GM12878 (cell line): ENCODE measurements around the gene ARMC9. TPM values are rescaled to one million over a fixed set of nuclear protein-coding genes. Genes with fewer than 3 reads are reported as not detected.
A peak's percentile ranks its signal among the peaks of the same experiment; 100 is the strongest.

Experiments
- ATAC-seq: fragments of 200-7000 bp; cut with Tn5 transposase; 3 replicates; pipeline ENCODE4 v1.9.1; 2020; ENCODE audit warnings: mild to moderate bottlenecking, moderate library complexity
- BruUV-seq: library from RNA; stranded (reverse); fragments of 400-500 nt; replicated peaks from 2 replicates; lab custom pipeline; 2021; lab: Mats Ljungman, UMichigan
- CTCF ChIA-PET: fragments of 300-600 bp; sonication (Branson Sonifier 250); formaldehyde crosslinking; extraction: SDS; loops from one replicate; lab custom pipeline; 2021; ENCODE audit warnings: inconsistent platforms; lab: Yijun Ruan, JAX
- POLR2A ChIA-PET: fragments of 350-600 bp; formaldehyde crosslinking; extraction: SDS; loops from one replicate; lab custom pipeline; 2021; ENCODE audit warnings: inconsistent platforms; lab: Charles Lee
- RAD21 ChIA-PET: fragments of 300-600 bp; sonication (Branson Sonifier 250); formaldehyde crosslinking; loops from one replicate; lab custom pipeline; 2023; ENCODE audit warnings: antibody characterized with exemption; ENCODE audit not compliant: unreplicated experiment; lab: Charles Lee
- SMC1A ChIA-PET: fragments of 300-600 bp; sonication (Branson Sonifier 250); formaldehyde crosslinking; loops from one replicate; lab custom pipeline; 2023; ENCODE audit not compliant: unreplicated experiment, uncharacterized antibody; lab: Charles Lee
- DNase-seq: peaks from one replicate; pipeline ENCODE4 v3.0.0-alpha.2; 2011; ENCODE audit warnings: low read depth, low spot score
- FAIRE-seq: peaks from 3 replicates; lab custom pipeline; 2011; peaks lifted over from hg19 to GRCh38; lab: Jason Lieb, UNC
- H2AFZ ChIP-seq: 2 replicates; pipeline ENCODE4 v1.6.0; 2011; ENCODE audit warnings: low read depth, low read length, control low read depth; ENCODE audit not compliant: control insufficient read depth
- H3K27ac ChIP-seq: 2 replicates; pipeline ENCODE4 v1.5.1; 2011; ENCODE audit warnings: control low read depth; ENCODE audit not compliant: control insufficient read depth, insufficient read depth
- H3K27me3 ChIP-seq, 2 experiments: replicated peaks in 1 of 2; 2 replicates each; pipeline versions ENCODE4 v1.6.0 to v1.6.1; 2011; ENCODE audit warnings: low read length in 1 of 2; ENCODE audit not compliant: control insufficient read depth in 2 of 2, insufficient read depth in 2 of 2
- H3K36me3 ChIP-seq, 2 experiments: 2 replicates each; pipeline ENCODE4 v1.5.1; 2011; ENCODE audit warnings: low read length in 1 of 2; ENCODE audit not compliant: control insufficient read depth in 2 of 2, insufficient read depth in 2 of 2
- H3K4me1 ChIP-seq: 2 replicates; pipeline ENCODE4 v1.6.1; 2011; ENCODE audit warnings: mild to moderate bottlenecking, low read length, moderate library complexity, mixed read lengths; ENCODE audit not compliant: control insufficient read depth, insufficient read depth
- H3K4me2 ChIP-seq: 2 replicates; pipeline ENCODE4 v1.6.0; 2011; ENCODE audit warnings: control low read depth; ENCODE audit not compliant: control insufficient read depth, insufficient read depth
- H3K4me3 ChIP-seq: fragments of 200-600 bp; sonication (generic); 2 replicates; pipeline ENCODE4 v1.5.1; 2016
- H3K79me2 ChIP-seq: 2 replicates; pipeline ENCODE4 v1.6.0; 2011; ENCODE audit warnings: low read length; ENCODE audit not compliant: control insufficient read depth, insufficient read depth
- H3K9ac ChIP-seq: 2 replicates; pipeline ENCODE4 v1.8.0; 2011; ENCODE audit warnings: low read length, control low read depth, mixed read lengths; ENCODE audit not compliant: control insufficient read depth, insufficient read depth
- H3K9me3 ChIP-seq: replicated peaks from 3 replicates; pipeline ENCODE4 v1.5.1; 2011; ENCODE audit warnings: mild to moderate bottlenecking, low read length; ENCODE audit not compliant: control insufficient read depth, insufficient read depth
- H4K20me1 ChIP-seq: 2 replicates; pipeline ENCODE4 v1.6.0; 2011; ENCODE audit not compliant: control insufficient read depth, insufficient read depth
- ASH2L ChIP-seq: fragments of 300-600, 200-600 bp; sonication (generic); IDR thresholded peaks from 2 replicates; pipeline ENCODE4 v1.6.1; 2017; ENCODE audit warnings: low read depth, mild to moderate bottlenecking, borderline replicate concordance
- ATF7 ChIP-seq: fragments of 450-650 bp; IDR thresholded peaks from 2 replicates; pipeline ENCODE4 v1.6.1; 2016; ENCODE audit warnings: low read depth, mild to moderate bottlenecking
- CHD4 ChIP-seq: fragments of 200-600 bp; sonication (generic); IDR thresholded peaks from 2 replicates; pipeline ENCODE4 v1.6.1; 2016; ENCODE audit warnings: mild to moderate bottlenecking
- IKZF1 ChIP-seq: fragments of 450-650 bp; conservative IDR thresholded peaks from 2 replicates; pipeline ENCODE4 v1.6.1; 2017; ENCODE audit warnings: antibody characterized with exemption, mild to moderate bottlenecking
- IKZF2 ChIP-seq, 2 experiments: fragments of 450-650 bp; IDR thresholded peaks; 2 replicates each; pipeline ENCODE4 v1.6.1; 2017; ENCODE audit warnings: mild to moderate bottlenecking in 2 of 2, moderate library complexity in 2 of 2
- IRF5 ChIP-seq: fragments of 450-650 bp; IDR thresholded peaks from 2 replicates; pipeline ENCODE4 v1.6.1; 2017; ENCODE audit warnings: borderline replicate concordance
- JUNB ChIP-seq: IDR thresholded peaks from 2 replicates; pipeline ENCODE4 v1.6.1; 2016; ENCODE audit warnings: antibody characterized with exemption, mild to moderate bottlenecking
- MLLT1 ChIP-seq: fragments of 450-650 bp; IDR thresholded peaks from 2 replicates; pipeline ENCODE4 v1.6.1; 2016; ENCODE audit warnings: mild to moderate bottlenecking
- NFXL1 ChIP-seq: fragments of 450-650 bp; IDR thresholded peaks from 2 replicates; pipeline ENCODE4 v1.6.1; 2017; ENCODE audit warnings: antibody characterized with exemption, mild to moderate bottlenecking, borderline replicate concordance
- NFYA ChIP-seq: IDR thresholded peaks from 2 replicates; pipeline ENCODE4 v1.6.1; 2011; ENCODE audit warnings: low read depth, mild to moderate bottlenecking, low read length, improper control_type of control experiment, borderline replicate concordance
- PKNOX1 ChIP-seq: fragments of 450-650 bp; IDR thresholded peaks from 2 replicates; pipeline ENCODE4 v1.6.1; 2016; ENCODE audit warnings: mild to moderate bottlenecking
- RAD21 ChIP-seq: IDR thresholded peaks from 2 replicates; pipeline ENCODE4 v1.6.1; 2011; ENCODE audit warnings: mild to moderate bottlenecking, low read depth, low read length, moderate library complexity; ENCODE audit not compliant: insufficient read depth
- RFX5 ChIP-seq: IDR thresholded peaks from 2 replicates; pipeline ENCODE4 v1.6.1; 2011; ENCODE audit warnings: low read depth, low read length, improper control_type of control experiment
- SREBF1 ChIP-seq: IDR thresholded peaks from 2 replicates; pipeline ENCODE4 v1.6.1; 2012; ENCODE audit warnings: mild to moderate bottlenecking, low read length
- SUZ12 ChIP-seq: fragments of 200-600 bp; sonication (generic); IDR thresholded peaks from one replicate; pipeline ENCODE4 v1.6.1; 2018; ENCODE audit warnings: antibody characterized with exemption, mild to moderate bottlenecking; ENCODE audit not compliant: unreplicated experiment
- TBL1XR1 ChIP-seq: IDR thresholded peaks from 2 replicates; pipeline ENCODE4 v1.6.1; 2012; ENCODE audit warnings: low read depth, low read length, improper control_type of control experiment
- ZBTB40 ChIP-seq: fragments of 450-650 bp; IDR thresholded peaks from 2 replicates; pipeline ENCODE4 v1.6.1; 2016; ENCODE audit warnings: mild to moderate bottlenecking, moderate library complexity, borderline replicate concordance
- ZNF274 ChIP-seq: IDR thresholded peaks from one replicate; pipeline ENCODE4 v1.8.0; 2011; ENCODE audit not compliant: insufficient read length, insufficient read depth
- WGBS: methylation state at CpG from one replicate; pipeline ENCODE4 v1.1.6; 2016; ENCODE audit warnings: low lambda C conversion rate; ENCODE audit not compliant: insufficient replicate concordance, insufficient coverage; ENCODE audit errors: missing lambda C conversion rate; 5-methylcytosine and 5-hydroxymethylcytosine counted together
- in situ Hi-C: fragments of 300-500 bp; cut with MboI; formaldehyde crosslinking; loops from 9 replicates; pipeline ENCODE4 v1.14.3; 2018; ENCODE audit warnings: mixed read lengths
- intact Hi-C: fragments of 100-400 bp; cut with micrococcal nuclease; formaldehyde crosslinking; loops from one replicate; pipeline ENCODE4 v1.14.2; 2022; ENCODE audit not compliant: unreplicated experiment
- polyA plus RNA-seq, 11 experiments: library from polyadenylated mRNA; depleted of rRNA in 4 of 11; unstranded in 6 of 11; stranded (reverse) in 5 of 11; fragments of >200 nt; fragmentation: Nextera tagmentation in 4 of 11; fragmentation: Illumina TruSeq in 1 of 11; extraction: Ambion mirVana in 4 of 11; extraction: Trizol in 1 of 11; gene quantifications; 1 replicate in 1 of 11; 2 replicates in 10 of 11; pipeline versions ENCODE4 v1.2.1 to v1.2.3, GENCODE V29; 2011 to 2016; ENCODE audit warnings: inconsistent platforms in 2 of 11, missing spikeins in 2 of 11, low read depth in 1 of 11
- total RNA-seq, 4 experiments: library from RNA; depleted of rRNA in 3 of 4; stranded (reverse); fragments of >200 nt in 3 of 4; fragmentation: Illumina TruSeq in 1 of 4; extraction: Trizol in 1 of 4; gene quantifications; 2 replicates each; pipeline versions ENCODE4 v1.2.1 to v1.2.3, GENCODE V29; 2013 to 2021

The ARMC9 gene
- total and polyA plus RNA-seq, 10 of the 15 experiments (the other 5 are each of a cell fraction or from before 2014, with no cell fraction given), result 3.8 to 21.8 (median 10.4) TPM

GRCh38 chr2:231390667-231391066, 192.2 kb downstream of the ARMC9 start:
- Histone ChIP-seq H3K27ac (0 out of 2 replicates have a peak overlapping the region, but pooled peaks have one; percentile 18), H3K4me2 (no peak overlapping the region), H3K36me3 (no peaks in the 10 kb centered on the region), H3K9me3 (no peaks in the 10 kb centered on the region), H3K4me3 (no peak overlapping the region), H3K79me2 (peaks cover 33% of the 10 kb centered on the region), H3K4me1 (peaks cover 45% of the 10 kb centered on the region), H3K9ac (no peak overlapping the region), H3K27me3 (no peaks in the 10 kb centered on the region), H4K20me1 (no peaks in the 10 kb centered on the region), H2AFZ (no peak overlapping the region)
- FAIRE-seq (no peak), ATAC-seq (no peak), DNase-seq (no peak)
- SMC1A ChIA-PET, result interaction anchor here (1.0 kb wide), 1 partner anchor 10 kb away, joined by 3 read pairs; no protein-coding TSS in a partner anchor
- POLR2A ChIA-PET, result no interaction called here
- no TSS peak for BruUV-seq
- 75% methylated on average over 8 of the region's 8 CpGs for WGBS
- intact Hi-C loops (loop anchor here (10.0 kb wide), 2 partner anchors 274 to 566 kb away; no protein-coding TSS in a partner anchor), in situ Hi-C loops (loop anchor here (5.0 kb wide), 2 partner anchors 88 to 163 kb away; no protein-coding TSS in a partner anchor)
- RAD21 ChIA-PET, result no interaction called here
- CTCF ChIA-PET, result interaction anchor here (0.8 to 1.5 kb wide), 2 partner anchors 92 to 163 kb away, joined by 3 to 7 read pairs; no protein-coding TSS in a partner anchor
- TF ChIP-seq NFXL1 (no peak), RFX5 (no peak), IKZF1 (no peak), ZBTB40 (no peak), PKNOX1 (no peak), JUNB (no peak), SREBF1 (no peak), IKZF2 (IDR thresholded peaks at IDR 0.05) (no peak), MLLT1 (no peak), SUZ12 (no peak), RAD21 (no peak), NFYA (no peak), CHD4 (no peak), TBL1XR1 (no peak), IRF5 (no peak), ASH2L (no peak), ZNF274 (no peak), ATF7 (no peak)
